Measurements from ENCODE around the gene SLC22A6. TPM values are rescaled to one million over a fixed set of nuclear protein-coding genes. Genes with fewer than 3 reads are reported as not detected.

The SLC22A6 gene
- total and polyA plus RNA-seq, 4 donors: not detected

GRCh38 chr11:62985041-62985750 lies 429 bp upstream of the SLC22A6 start:
- ATAC-seq (ENCODE audit: insufficient read depth, low FRiP score) (no peak), DNase-seq (no peak)
- Histone ChIP-seq H3K4me3 (no peak overlapping the region), H3K9ac (ENCODE audit: insufficient read depth in 1 of 2, low read length in 2 of 2) (no peak overlapping the region), H3K36me3 (ENCODE audit: control insufficient read depth in 4 of 4, insufficient read depth in 4 of 4, low read length in 4 of 4) (no peaks in the 10 kb centered on the region), H3K27ac (ENCODE audit: low read depth in 1 of 2, low read length in 1 of 2) (no peak overlapping the region), H3K27me3 (ENCODE audit: control insufficient read depth in 3 of 3, insufficient read depth in 3 of 3, low read length in 2 of 3) (no peaks in the 10 kb centered on the region), H3K9me3 (ENCODE audit: control insufficient read depth in 4 of 4, insufficient read depth in 3 of 4, low read length in 3 of 4) (no peaks in the 10 kb centered on the region), H3K4me1 (ENCODE audit: control insufficient read depth in 5 of 5, insufficient read depth in 5 of 5, low read length in 5 of 5) (no peaks in the 10 kb centered on the region)
- WGBS, 2 donors: 92 to 95% methylated on average over 3 of the region's 3 CpGs
- TF ChIP-seq CTCF (IDR thresholded peaks at IDR 0.05; ENCODE audit: control extremely low read depth, extremely low read depth): no peak

GRCh38 chr11:62983536-62984199 lies 1.1 kb downstream of the SLC22A6 start:
- H3K4me3 ChIP-seq: no peak overlapping the region
- no peaks in the 10 kb centered on the region for H3K9me3 ChIP-seq (ENCODE audit: control insufficient read depth in 4 of 4, insufficient read depth in 3 of 4, low read length in 3 of 4)
- no peak overlapping the region for H3K9ac ChIP-seq (ENCODE audit: insufficient read depth in 1 of 2, low read length in 2 of 2)
- no peak for ATAC-seq (ENCODE audit: insufficient read depth, low FRiP score)
- no peaks in the 10 kb centered on the region for H3K4me1 ChIP-seq (ENCODE audit: control insufficient read depth in 5 of 5, insufficient read depth in 5 of 5, low read length in 5 of 5)
- 90 to 91% methylated on average over 13 of the region's 13 CpGs for WGBS, 2 donors
- DNase-seq: no peak
- no peak overlapping the region for H3K27ac ChIP-seq (ENCODE audit: low read depth in 1 of 2, low read length in 1 of 2)
- TF ChIP-seq CTCF (IDR thresholded peaks at IDR 0.05; ENCODE audit: control extremely low read depth, extremely low read depth): no peak
- no peaks in the 10 kb centered on the region for H3K36me3 ChIP-seq (ENCODE audit: control insufficient read depth in 4 of 4, insufficient read depth in 4 of 4, low read length in 4 of 4)
- no peaks in the 10 kb centered on the region for H3K27me3 ChIP-seq (ENCODE audit: control insufficient read depth in 3 of 3, insufficient read depth in 3 of 3, low read length in 2 of 3)

- ATAC-seq (ENCODE audit: insufficient read depth, low FRiP score): no peak
- H3K27ac ChIP-seq (ENCODE audit: low read depth in 1 of 2, low read length in 1 of 2): no peak overlapping the region
- WGBS, 2 donors: 87 to 88% methylated on average over 7 of the region's 7 CpGs
- H3K4me3 ChIP-seq: no peak overlapping the region
- H3K9ac ChIP-seq (ENCODE audit: insufficient read depth in 1 of 2, low read length in 2 of 2): no peak overlapping the region
- H3K4me1 ChIP-seq (ENCODE audit: control insufficient read depth in 5 of 5, insufficient read depth in 5 of 5, low read length in 5 of 5): no peaks in the 10 kb centered on the region
- H3K36me3 ChIP-seq (ENCODE audit: control insufficient read depth in 4 of 4, insufficient read depth in 4 of 4, low read length in 4 of 4): no peaks in the 10 kb centered on the region
- H3K27me3 ChIP-seq (ENCODE audit: control insufficient read depth in 3 of 3, insufficient read depth in 3 of 3, low read length in 2 of 3): no peaks in the 10 kb centered on the region
- DNase-seq: no peak
- TF ChIP-seq CTCF (IDR thresholded peaks at IDR 0.05; ENCODE audit: control extremely low read depth, extremely low read depth): no peak
- no peaks in the 10 kb centered on the region for H3K9me3 ChIP-seq (ENCODE audit: control insufficient read depth in 4 of 4, insufficient read depth in 3 of 4, low read length in 3 of 4)
These were observed 3.0 kb downstream of the SLC22A6 start for GRCh38 chr11:62981743-62982142.

All from lung (tissue), 12 donors.